ENCODE data around the gene SH3PXD2A.

SH3PXD2A gene

GRCh38 chr10:103599907-103600306 is 255.5 kb downstream of the SH3PXD2A start:
- Histone ChIP-seq H4K20me1 (ENCODE audit: insufficient read depth, low read length) (no peaks in the 10 kb centered on the region; the same call in none of the 2 replicates), H3K4me1 (ENCODE audit: insufficient read depth, low read length) (no peaks in the 10 kb centered on the region)
- no peak for ATAC-seq (ENCODE audit: insufficient read depth, low read depth)

DNA sequence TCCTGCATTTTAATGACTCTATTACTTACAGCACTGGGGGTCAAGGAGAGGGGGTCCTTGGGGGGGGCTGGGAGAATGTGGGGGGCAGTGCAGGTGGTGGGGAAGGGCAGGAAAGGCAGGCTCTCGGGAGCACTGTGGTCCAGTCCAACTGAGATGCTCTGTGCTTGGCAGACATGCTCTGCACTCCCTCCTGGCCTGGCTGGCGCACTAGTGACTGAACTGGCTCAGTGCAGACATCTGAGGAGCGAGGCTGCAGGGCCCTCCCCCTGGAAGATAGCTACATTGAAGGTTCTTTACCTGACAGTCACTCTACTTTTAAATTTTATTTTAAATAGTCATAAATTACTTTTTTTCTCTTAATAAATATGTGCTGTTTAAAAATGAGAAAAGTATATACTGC is 256.2 kb downstream of the SH3PXD2A start:
- Histone ChIP-seq H3K27ac (ENCODE audit: low read length) (no peak overlapping the region), H3K4me1 (ENCODE audit: insufficient read depth, low read length) (no peaks in the 10 kb centered on the region), H2AFZ (ENCODE audit: low read depth, low read length) (no peak overlapping the region), H3K79me2 (ENCODE audit: insufficient read depth, low read length) (no peaks in the 10 kb centered on the region), H3K36me3 (ENCODE audit: insufficient read depth, low read length) (peaks cover 6% of the 10 kb centered on the region; the same call in 1 of the 2 replicates), H3K4me3 (ENCODE audit: low read depth in 1 of 2, low read length in 2 of 2) (no peak overlapping the region), H4K20me1 (ENCODE audit: insufficient read depth, low read length) (no peaks in the 10 kb centered on the region; the same call in none of the 2 replicates), H3K9me3 (ENCODE audit: insufficient read depth, low read length, severe bottlenecking) (no peaks in the 10 kb centered on the region), H3K4me2 (ENCODE audit: insufficient read depth, low read length) (no peak overlapping the region), H3K9ac (ENCODE audit: low read depth, low read length) (no peak overlapping the region), H3K27me3 (ENCODE audit: insufficient read depth, low read length, poor library complexity) (no peaks in the 10 kb centered on the region)
- no peak for ATAC-seq (ENCODE audit: insufficient read depth, low read depth)
- DNase-seq: no peak
- TF ChIP-seq, protein P1, sequence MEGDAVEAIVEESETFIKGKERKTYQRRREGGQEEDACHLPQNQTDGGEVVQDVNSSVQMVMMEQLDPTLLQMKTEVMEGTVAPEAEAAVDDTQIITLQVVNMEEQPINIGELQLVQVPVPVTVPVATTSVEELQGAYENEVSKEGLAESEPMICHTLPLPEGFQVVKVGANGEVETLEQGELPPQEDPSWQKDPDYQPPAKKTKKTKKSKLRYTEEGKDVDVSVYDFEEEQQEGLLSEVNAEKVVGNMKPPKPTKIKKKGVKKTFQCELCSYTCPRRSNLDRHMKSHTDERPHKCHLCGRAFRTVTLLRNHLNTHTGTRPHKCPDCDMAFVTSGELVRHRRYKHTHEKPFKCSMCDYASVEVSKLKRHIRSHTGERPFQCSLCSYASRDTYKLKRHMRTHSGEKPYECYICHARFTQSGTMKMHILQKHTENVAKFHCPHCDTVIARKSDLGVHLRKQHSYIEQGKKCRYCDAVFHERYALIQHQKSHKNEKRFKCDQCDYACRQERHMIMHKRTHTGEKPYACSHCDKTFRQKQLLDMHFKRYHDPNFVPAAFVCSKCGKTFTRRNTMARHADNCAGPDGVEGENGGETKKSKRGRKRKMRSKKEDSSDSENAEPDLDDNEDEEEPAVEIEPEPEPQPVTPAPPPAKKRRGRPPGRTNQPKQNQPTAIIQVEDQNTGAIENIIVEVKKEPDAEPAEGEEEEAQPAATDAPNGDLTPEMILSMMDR (IDR thresholded peaks at IDR 0.05; ENCODE audit: borderline replicate concordance, extremely low read depth, low read length, poor library complexity, severe bottlenecking): no peak
- TF ChIP-seq EZH2 (IDR thresholded peaks at IDR 0.05; ENCODE audit: borderline replicate concordance, low read depth, low read length, severe bottlenecking): no peak

More at GRCh38 chr10:103599907-103600306, 255.5 kb downstream of the SH3PXD2A start:
- H3K27me3 ChIP-seq (ENCODE audit: insufficient read depth, low read length, poor library complexity): no peaks in the 10 kb centered on the region
- H3K9me3 ChIP-seq (ENCODE audit: insufficient read depth, low read length, severe bottlenecking): no peaks in the 10 kb centered on the region
- no peak overlapping the region for H3K27ac ChIP-seq (ENCODE audit: low read length)
- no peak for TF ChIP-seq EZH2 (IDR thresholded peaks at IDR 0.05; ENCODE audit: borderline replicate concordance, low read depth, low read length, severe bottlenecking)
- TF ChIP-seq, protein P1 (IDR thresholded peaks at IDR 0.05; ENCODE audit: borderline replicate concordance, extremely low read depth, low read length, poor library complexity, severe bottlenecking): no peak
- H3K9ac ChIP-seq (ENCODE audit: low read depth, low read length): no peak overlapping the region
- no peaks in the 10 kb centered on the region for H3K79me2 ChIP-seq (ENCODE audit: insufficient read depth, low read length)
- peaks cover 6% of the 10 kb centered on the region; the same call in 1 of the 2 replicates for H3K36me3 ChIP-seq (ENCODE audit: insufficient read depth, low read length)
- no peak overlapping the region for H3K4me2 ChIP-seq (ENCODE audit: insufficient read depth, low read length)
- DNase-seq: no peak
- H3K4me3 ChIP-seq (ENCODE audit: low read depth in 1 of 2, low read length in 2 of 2): no peak overlapping the region
- H2AFZ ChIP-seq (ENCODE audit: low read depth, low read length): no peak overlapping the region

GRCh38 chr10:103598654-103599115 is 256.7 kb downstream of the SH3PXD2A start:
- TF ChIP-seq EZH2 (IDR thresholded peaks at IDR 0.05; ENCODE audit: borderline replicate concordance, low read depth, low read length, severe bottlenecking): no peak
- TF ChIP-seq, protein P1 (IDR thresholded peaks at IDR 0.05; ENCODE audit: borderline replicate concordance, extremely low read depth, low read length, poor library complexity, severe bottlenecking): peak; percentile 72

More at GRCh38 chr10:103598654-103599115, 256.7 kb downstream of the SH3PXD2A start:
- H3K27me3 ChIP-seq (ENCODE audit: insufficient read depth, low read length, poor library complexity): no peaks in the 10 kb centered on the region
- peak; percentile 33 for DNase-seq
- no peaks in the 10 kb centered on the region for H3K9me3 ChIP-seq (ENCODE audit: insufficient read depth, low read length, severe bottlenecking)
- H2AFZ ChIP-seq (ENCODE audit: low read depth, low read length): no peak overlapping the region
- no peaks in the 10 kb centered on the region for H3K4me1 ChIP-seq (ENCODE audit: insufficient read depth, low read length)
- peak; percentile 71; the same call in 2 of the 3 replicates for ATAC-seq (ENCODE audit: insufficient read depth, low read depth)
- H3K79me2 ChIP-seq (ENCODE audit: insufficient read depth, low read length): no peaks in the 10 kb centered on the region
- no peaks in the 10 kb centered on the region; the same call in none of the 2 replicates for H4K20me1 ChIP-seq (ENCODE audit: insufficient read depth, low read length)
- peaks cover 6% of the 10 kb centered on the region; the same call in 1 of the 2 replicates for H3K36me3 ChIP-seq (ENCODE audit: insufficient read depth, low read length)
- no peak overlapping the region for H3K27ac ChIP-seq (ENCODE audit: low read length)
- H3K4me3 ChIP-seq (ENCODE audit: low read depth in 1 of 2, low read length in 2 of 2): no peak overlapping the region
- no peak overlapping the region for H3K9ac ChIP-seq (ENCODE audit: low read depth, low read length)
- H3K4me2 ChIP-seq (ENCODE audit: insufficient read depth, low read length): no peak overlapping the region

Measured in DND-41 (cell line).